DOHH2 (cell line): ENCODE measurements around the gene RNF125.

Source experiments
- CTCF ChIP-seq: fragments of 200-600 bp; sonication (generic); IDR thresholded peaks from one replicate; pipeline ENCODE4 v1.5.1; 2014; ENCODE audit warnings: antibody characterized with exemption, mild to moderate bottlenecking, low read depth, low read length; ENCODE audit not compliant: poor library complexity, severe bottlenecking
- EZH2phosphoT487 ChIP-seq: fragments of 200-600 bp; sonication (generic); IDR thresholded peaks from 2 replicates; pipeline ENCODE4 v1.6.1; 2017; ENCODE audit warnings: borderline replicate concordance, mild to moderate bottlenecking, antibody characterized with exemption, low read length, moderate library complexity, mixed read lengths

- no peak for TF ChIP-seq CTCF
- no peak for TF ChIP-seq EZH2phosphoT487
Observed at GRCh38 chr18:32078845-32079244, 60.2 kb downstream of the RNF125 start.
